GM23338 (cell line): ENCODE data around the gene RNF186.

Experiments
- CREB1 ChIP-seq: fragments of 250-450 bp; sonication (Bioruptor Pico); IDR thresholded peaks from 2 replicates; pipeline ENCODE4 v1.5.0; 2020; ENCODE audit warnings: low read depth, mild to moderate bottlenecking, moderate library complexity
- ETS1 ChIP-seq: IDR thresholded peaks from 2 replicates; pipeline ENCODE4 v1.6.1; 2016; ENCODE audit warnings: antibody characterized with exemption
- EZH2 ChIP-seq: fragments of 200-600 bp; sonication (generic); IDR thresholded peaks from one replicate; pipeline ENCODE4 v1.8.0; 2017; ENCODE audit warnings: antibody characterized with exemption, mild to moderate bottlenecking, low read depth; ENCODE audit not compliant: unreplicated experiment
- EZH2phosphoT487 ChIP-seq: fragments of 200-600 bp; sonication (generic); IDR thresholded peaks from one replicate; pipeline ENCODE4 v1.8.1; 2018; ENCODE audit warnings: antibody characterized with exemption; ENCODE audit not compliant: unreplicated experiment
- JUNB ChIP-seq: IDR thresholded peaks from one replicate; pipeline ENCODE4 v1.6.1; 2016; ENCODE audit warnings: antibody characterized with exemption; ENCODE audit not compliant: unreplicated experiment
- NANOG ChIP-seq: IDR thresholded peaks from 2 replicates; pipeline ENCODE4 v1.6.1; 2016; ENCODE audit warnings: antibody characterized with exemption, borderline replicate concordance
- POLR2AphosphoS5 ChIP-seq: IDR thresholded peaks from 2 replicates; pipeline ENCODE4 v1.6.1; 2016; ENCODE audit warnings: antibody characterized with exemption, low read depth
- REST ChIP-seq: IDR thresholded peaks from one replicate; pipeline ENCODE4 v1.6.1; 2018; ENCODE audit warnings: antibody characterized with exemption; ENCODE audit not compliant: unreplicated experiment
- STAT1 ChIP-seq: IDR thresholded peaks from one replicate; pipeline ENCODE4 v1.6.1; 2016; ENCODE audit warnings: antibody characterized with exemption; ENCODE audit not compliant: unreplicated experiment
- ZNF114 ChIP-seq: fragments of 250-450 bp; sonication (Bioruptor Pico); IDR thresholded peaks from 2 replicates; pipeline ENCODE4 v1.5.0; 2020; ENCODE audit warnings: mild to moderate bottlenecking, moderate library complexity
- ZNF331 ChIP-seq: fragments of 250-450 bp; sonication (Bioruptor Pico); IDR thresholded peaks from 2 replicates; pipeline ENCODE4 v1.5.0; 2020; ENCODE audit warnings: low read depth, mild to moderate bottlenecking, moderate library complexity
- ZNF462 ChIP-seq: fragments of 250-450 bp; sonication (Bioruptor Pico); IDR thresholded peaks from 2 replicates; pipeline ENCODE4 v1.5.0; 2020; ENCODE audit warnings: mild to moderate bottlenecking, moderate library complexity
- TF ChIP-seq, protein P1 (sequence below), 2 experiments: fragments of 200-600 bp in 1 of 2; sonication (generic) in 1 of 2; conservative IDR thresholded peaks; 2 replicates each; pipeline versions ENCODE4 v1.5.1 to v1.6.1; 2016 to 2017; ENCODE audit warnings: antibody characterized with exemption in 2 of 2, low read depth in 2 of 2, mild to moderate bottlenecking in 2 of 2, moderate library complexity in 1 of 2

DNA sequence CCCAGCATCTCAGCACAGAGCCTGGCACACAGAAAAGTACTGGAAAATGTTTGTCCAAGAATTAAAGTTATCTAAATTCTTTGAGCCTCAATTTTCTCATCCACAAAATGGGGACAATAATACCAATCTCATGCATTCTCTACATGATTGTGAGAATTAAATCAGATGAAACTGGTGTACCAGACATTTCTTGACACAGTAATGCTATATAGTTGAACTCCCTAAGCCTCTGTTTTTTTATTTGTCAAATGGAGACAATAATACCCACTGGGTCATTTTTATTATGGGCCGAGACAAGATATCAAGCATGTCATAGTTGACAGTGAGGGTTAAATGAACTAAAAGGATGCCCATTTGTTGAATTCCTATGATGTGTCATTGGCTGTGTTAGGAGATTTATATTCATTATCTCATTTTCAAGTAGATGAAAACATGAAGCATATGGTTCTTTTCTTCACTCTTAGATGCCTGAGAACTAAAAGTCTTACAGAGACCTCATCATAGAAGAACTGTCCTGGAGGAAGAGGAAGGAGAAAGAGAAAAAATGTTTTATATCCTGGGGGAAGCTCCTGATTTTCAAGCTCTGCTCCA lies 49.6 kb upstream of the RNF186 start:
- TF ChIP-seq POLR2AphosphoS5 (no peak), CREB1 (no peak), EZH2 (no peak), STAT1 (no peak), EZH2phosphoT487 (no peak), REST (no peak), JUNB (no peak), NANOG (no peak), ETS1 (no peak), ZNF114 (CRISPR knock-in tag) (no peak), ZNF331 (CRISPR knock-in tag) (no peak), ZNF462 (CRISPR knock-in tag) (no peak)
- TF ChIP-seq, protein P1, sequence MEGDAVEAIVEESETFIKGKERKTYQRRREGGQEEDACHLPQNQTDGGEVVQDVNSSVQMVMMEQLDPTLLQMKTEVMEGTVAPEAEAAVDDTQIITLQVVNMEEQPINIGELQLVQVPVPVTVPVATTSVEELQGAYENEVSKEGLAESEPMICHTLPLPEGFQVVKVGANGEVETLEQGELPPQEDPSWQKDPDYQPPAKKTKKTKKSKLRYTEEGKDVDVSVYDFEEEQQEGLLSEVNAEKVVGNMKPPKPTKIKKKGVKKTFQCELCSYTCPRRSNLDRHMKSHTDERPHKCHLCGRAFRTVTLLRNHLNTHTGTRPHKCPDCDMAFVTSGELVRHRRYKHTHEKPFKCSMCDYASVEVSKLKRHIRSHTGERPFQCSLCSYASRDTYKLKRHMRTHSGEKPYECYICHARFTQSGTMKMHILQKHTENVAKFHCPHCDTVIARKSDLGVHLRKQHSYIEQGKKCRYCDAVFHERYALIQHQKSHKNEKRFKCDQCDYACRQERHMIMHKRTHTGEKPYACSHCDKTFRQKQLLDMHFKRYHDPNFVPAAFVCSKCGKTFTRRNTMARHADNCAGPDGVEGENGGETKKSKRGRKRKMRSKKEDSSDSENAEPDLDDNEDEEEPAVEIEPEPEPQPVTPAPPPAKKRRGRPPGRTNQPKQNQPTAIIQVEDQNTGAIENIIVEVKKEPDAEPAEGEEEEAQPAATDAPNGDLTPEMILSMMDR (conservative IDR thresholded peaks at IDR 0.05; ENCODE audit: low read depth in 2 of 2), result no peak
